GM18951 (cell line): Measurements from ENCODE around the gene CD34.

Source experiments
- POLR2A ChIP-seq: IDR thresholded peaks from 4 replicates; pipeline ENCODE4 v1.6.1; 2011; ENCODE audit warnings: mild to moderate bottlenecking; ENCODE audit not compliant: insufficient read length, insufficient read depth; ENCODE audit errors: extremely low read depth
- in situ Hi-C: fragments of 300-500 bp; cut with MboI; formaldehyde crosslinking; loops from one replicate; pipeline ENCODE4 v1.12.0; 2022; ENCODE audit warnings: low sequenced_read_pairs, mixed read lengths, inconsistent platforms; ENCODE audit not compliant: unreplicated experiment

The CD34 gene

DNA sequence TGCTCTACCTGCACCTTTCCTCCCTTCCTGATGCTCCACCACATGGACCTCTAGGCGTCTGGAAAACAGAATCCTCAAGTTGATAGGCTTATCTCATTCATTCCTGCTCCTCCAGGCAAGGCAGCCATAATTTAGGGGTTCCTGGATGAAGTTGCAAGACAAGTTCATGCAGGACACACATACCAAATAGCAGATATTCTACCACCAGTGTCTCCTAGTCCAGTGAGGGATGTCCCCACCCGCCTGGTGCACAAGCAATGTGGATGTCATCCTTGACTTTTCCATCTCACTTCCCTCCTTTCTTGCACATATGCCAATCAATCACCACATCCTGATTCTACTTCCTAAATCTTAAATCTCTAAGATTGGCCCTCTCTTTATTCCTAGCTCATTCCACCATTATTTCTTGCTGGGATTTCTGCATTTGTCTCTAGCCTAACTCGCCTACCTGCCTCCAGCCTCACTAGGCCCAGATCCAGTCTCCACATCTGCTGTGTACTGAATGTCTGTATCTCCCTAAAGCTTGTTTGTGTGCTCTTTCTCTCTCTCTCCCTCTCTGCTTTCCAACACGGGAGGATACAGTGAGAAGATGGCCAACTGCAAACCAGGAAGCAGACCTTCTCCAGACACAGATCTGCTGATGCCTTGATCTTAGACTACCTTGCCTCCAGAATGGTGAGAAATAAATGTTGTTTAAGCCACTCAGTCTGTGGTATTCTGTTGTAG, 40.5 kb downstream of the CD34 start:
- TF ChIP-seq POLR2A = no peak
- in situ Hi-C loops = no loop called here

GRCh38 chr1:207869859-207870258, 41.1 kb downstream of the CD34 start:
- no peak for TF ChIP-seq POLR2A
- in situ Hi-C loops = loop anchor here (5.0 kb wide), 1 partner anchor 38 kb away; no protein-coding TSS in a partner anchor

- in situ Hi-C loops = loop anchor here (5.0 kb wide), 1 partner anchor 37 kb away; no protein-coding TSS in a partner anchor
- TF ChIP-seq POLR2A = peak; percentile 67
Observed at GRCh38 chr1:207868774-207869721, 41.9 kb downstream of the CD34 start.

DNA sequence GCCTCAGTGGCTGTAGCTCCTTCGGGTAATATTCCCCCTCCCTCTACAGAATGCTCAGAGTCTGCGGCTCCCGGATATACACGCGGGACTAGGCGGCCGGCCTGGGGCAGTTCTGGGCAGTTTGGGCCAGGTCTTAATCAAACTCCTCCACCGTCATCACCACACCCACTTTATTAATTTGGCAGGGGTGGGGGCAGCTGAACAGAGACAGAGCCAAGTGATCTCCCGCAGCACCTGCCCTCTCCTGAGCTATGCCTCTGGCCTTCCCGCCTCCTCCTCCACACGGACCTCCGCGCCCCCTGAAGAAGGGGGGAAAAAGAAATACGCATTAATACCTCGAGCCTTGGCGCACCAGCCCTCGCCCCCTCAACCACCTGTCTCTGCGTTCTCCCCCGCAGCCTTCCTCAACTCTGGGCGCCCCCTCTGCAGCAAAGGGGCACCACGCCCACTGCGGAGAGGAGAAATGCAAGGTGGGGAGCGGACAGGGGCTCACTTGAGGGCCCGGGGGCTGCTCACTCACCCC, 42.6 kb downstream of the CD34 start:
- TF ChIP-seq POLR2A = no peak
- in situ Hi-C loops = loop anchor here (5.0 kb wide), 1 partner anchor 36 kb away; no protein-coding TSS in a partner anchor

GRCh38 chr1:207867136-207868109, 43.5 kb downstream of the CD34 start:
- TF ChIP-seq POLR2A = no peak
- in situ Hi-C loops = loop anchor here (5.0 kb wide), 1 partner anchor 35 kb away; no protein-coding TSS in a partner anchor

GRCh38 chr1:207866471-207867135, 44.3 kb downstream of the CD34 start:
- no peak for TF ChIP-seq POLR2A
- in situ Hi-C loops = loop anchor here (5.0 kb wide), 1 partner anchor 34 kb away; no protein-coding TSS in a partner anchor

DNA sequence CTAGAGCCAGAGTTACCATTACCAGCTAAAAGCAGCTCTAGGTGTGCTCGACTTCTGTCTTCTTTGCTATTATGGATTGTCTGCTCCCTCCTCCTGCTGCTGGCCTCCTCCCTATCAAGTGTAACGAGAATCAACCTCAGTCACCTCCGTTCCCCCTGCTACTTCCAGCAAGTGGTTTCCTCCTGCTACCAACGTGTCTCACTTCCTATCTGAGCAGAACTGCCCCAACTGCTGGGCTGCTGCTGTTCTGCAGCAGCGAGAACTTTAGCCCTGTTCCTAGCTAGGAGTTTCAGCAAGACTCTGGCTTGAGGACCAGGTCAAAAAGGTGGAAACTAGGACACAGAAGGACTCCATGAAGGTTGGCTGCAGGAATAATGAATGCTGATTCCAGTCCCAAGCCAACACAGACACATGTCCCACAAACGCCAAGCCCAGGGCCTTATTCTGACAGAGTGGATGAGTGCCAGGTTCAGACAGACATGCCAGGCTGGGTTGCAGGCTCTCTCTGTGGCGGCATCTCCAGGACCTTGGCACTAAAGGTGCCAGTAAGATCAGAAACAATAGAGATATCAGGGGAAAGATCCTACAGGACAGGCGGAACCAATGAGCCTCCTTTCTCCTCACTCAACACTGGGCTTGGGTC, 46.9 kb downstream of the CD34 start:
- TF ChIP-seq POLR2A = no peak
- in situ Hi-C loops = no loop called here

DNA sequence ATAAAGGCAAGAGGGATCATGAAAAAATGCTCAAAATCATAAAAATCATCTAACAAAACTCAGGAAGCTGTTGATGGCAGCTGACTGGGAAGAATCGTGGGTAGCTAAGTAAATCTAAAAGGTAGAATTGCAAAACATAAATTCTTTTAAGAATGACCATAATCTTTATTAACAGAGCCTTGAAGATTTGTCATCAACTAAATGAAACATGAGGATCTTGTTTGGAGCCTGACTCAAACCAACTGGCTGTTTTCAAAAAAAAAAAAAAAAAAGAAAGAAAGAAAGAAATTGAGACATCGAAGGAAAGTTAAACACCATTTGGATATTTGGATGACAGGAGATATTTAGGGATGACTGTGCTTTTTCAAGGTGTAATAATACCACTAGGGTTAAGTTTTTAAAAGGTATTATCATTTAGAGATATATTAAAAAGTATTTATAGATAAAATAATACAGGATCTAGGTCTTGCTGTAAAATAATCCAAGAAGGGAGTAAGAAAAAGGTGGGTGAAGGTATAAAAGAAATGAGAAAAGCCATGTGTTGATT, 48.6 kb downstream of the CD34 start:
- no peak for TF ChIP-seq POLR2A
- in situ Hi-C loops = no loop called here

- in situ Hi-C loops = no loop called here
- no peak for TF ChIP-seq POLR2A
Observed at GRCh38 chr1:207861442-207862177, 49.3 kb downstream of the CD34 start.

GRCh38 chr1:207860531-207860930, 50.4 kb downstream of the CD34 start:
- no peak for TF ChIP-seq POLR2A
- in situ Hi-C loops = no loop called here
